Epidermal melanocyte (primary cell): ENCODE results near the gene TRABD2A.
A peak's percentile ranks its signal among the peaks of the same experiment; 100 is the strongest.

Source experiments
- DNase-seq: peaks from one replicate; pipeline ENCODE4 v3.0.0; 2011; ENCODE audit warnings: low spot score; ENCODE audit not compliant: insufficient read length

TRABD2A gene

GRCh38 chr2:84817239-84817655, 63.6 kb downstream of the TRABD2A start:
- no peak for DNase-seq

DNA sequence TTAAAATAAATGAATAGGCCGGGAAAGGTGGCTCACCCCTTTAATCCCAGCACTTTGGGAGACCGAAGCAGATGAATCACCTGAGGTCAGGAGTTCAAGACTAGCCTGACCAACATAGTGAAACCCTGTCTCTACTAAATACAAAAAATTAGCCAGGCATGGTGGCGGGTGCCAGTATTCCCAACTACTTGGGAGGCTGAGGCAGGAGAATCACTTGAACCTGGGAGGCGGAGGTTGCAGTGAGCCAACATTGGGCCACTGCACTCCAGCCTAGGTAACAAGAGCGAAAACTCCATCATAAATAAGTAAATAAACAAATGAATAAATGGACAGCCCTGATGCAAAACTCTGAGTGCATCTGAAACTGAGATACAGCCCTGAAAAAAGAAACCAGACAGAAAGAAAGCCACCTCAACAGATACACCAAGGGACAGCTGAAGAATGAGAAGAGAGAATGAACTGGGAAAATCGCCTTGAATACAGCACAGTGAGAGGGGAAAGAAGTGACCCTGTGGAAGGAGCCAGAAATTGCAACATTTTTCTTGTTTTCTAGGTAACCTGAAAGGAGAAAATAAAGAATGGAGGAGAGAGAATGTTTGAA, 64.4 kb downstream of the TRABD2A start:
- no peak for DNase-seq

DNA sequence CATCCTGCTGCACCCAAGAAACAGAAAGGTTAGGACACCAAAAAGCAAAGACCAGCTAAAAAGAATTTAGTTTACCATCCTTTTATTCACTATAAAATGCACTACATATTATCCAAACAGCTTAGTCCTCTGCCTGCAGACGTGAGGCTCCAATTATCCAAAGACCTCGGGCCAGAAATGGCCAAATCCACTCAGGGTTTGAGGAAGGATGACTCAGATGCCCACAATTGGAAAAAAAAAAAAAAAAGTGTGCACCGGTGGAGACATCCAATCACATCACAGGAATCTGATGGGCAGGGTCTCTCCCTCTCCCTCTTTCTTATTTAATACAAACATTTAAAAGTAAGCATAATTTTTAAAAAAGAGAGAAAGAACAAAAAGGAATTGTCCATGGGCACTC, 65.7 kb downstream of the TRABD2A start:
- no peak for DNase-seq

DNA sequence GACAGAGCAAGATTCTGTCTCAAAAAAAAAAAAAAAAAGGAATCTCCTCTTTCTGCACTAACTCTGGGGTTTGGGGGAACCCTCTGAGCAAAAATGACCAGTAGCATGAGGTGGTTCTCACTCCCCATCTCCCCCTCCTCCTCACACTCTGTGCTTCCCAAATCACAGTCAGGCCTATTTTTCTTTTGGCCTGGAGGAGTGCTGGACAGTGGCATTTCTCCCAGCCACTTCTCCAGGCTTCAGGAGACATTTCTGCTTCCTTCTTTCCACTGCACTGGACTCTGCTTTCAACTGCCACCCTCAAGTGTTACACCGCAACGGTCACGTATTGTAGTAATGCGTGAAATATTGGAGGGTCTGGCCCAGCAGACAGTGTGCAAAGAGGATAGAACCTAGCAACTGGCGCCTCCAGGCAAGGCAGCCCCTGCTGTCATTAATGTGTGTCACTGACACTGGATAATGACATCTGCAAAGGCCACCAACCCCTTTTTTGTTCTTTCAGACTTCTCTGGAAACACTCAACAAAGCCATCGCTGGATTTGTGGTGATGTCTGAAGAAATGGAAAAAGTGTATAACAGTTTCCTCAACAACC, 68.9 kb downstream of the TRABD2A start:
- DNase-seq, result no peak

DNA sequence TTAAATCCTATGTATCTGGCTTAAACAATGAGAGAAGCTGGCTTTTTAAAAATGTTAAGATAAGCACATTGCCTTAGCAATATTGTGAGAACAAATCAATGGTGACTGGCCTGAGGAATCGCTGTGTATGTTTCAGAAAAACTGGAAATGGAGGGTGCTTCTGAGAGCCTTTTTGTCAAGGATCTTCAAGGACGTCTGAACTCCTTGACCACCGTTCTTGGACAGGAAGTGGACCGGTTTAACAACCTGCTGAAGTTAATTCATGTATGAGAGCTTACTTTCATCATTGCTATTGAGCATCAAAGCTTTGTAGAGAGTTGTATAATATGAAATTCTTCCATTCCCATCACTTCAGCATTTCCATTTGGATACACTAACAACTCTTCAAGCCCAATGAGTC, 72.6 kb downstream of the TRABD2A start:
- DNase-seq, result no peak

DNA sequence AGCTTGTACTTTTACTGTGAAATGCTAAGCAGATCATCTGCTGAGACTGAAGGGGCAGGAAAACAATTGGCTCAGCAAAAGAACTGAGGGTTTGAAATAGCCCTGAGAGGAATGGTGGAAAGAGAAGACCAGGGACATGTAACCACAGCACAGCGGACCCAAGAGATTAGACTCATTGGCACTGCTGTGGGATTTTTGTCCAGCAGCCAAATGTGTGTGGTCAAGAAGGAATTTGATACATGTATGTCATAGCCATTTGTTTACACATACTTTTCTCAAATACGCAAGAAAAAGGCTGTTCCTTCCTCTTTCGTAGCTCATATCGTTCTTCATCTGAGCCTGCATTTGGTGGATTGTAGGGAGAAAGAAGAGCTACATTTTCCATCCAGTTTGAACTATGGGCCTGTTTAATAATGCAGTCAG, 73.8 kb downstream of the TRABD2A start:
- peak; percentile 58 for DNase-seq

DNA sequence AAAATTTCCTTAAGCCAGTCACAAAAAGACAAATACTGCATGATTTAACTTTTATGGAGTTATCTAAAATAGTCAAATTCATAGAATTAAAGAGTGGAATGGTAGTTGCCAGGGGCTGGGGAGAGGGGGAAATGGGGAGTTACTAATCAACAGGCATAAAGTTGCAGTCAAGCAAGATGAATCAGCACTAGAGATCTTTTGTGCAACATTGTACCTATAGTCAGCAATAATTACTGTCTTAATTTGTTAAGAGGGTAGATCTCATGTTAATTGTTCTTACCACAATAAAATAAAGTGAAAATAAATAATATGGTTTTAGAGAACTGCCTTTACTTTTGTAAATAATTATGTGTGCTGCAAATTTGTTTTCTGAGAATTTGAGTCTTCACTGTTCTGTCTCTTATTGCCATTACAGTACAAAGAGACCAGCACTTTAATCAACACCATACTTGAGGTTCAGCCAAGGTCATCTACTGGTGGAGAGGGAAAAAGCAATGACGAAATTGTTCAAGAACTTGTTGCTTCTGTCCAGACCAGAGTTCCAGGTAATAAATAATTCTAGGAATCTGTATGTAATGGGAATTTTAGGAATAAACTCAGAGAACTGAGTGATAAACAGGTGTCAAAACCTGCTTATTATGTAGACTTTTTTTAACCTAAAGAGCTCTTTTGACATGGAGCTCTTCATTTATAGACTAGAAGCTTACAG, 75.5 kb downstream of the TRABD2A start:
- DNase-seq, result no peak

DNA sequence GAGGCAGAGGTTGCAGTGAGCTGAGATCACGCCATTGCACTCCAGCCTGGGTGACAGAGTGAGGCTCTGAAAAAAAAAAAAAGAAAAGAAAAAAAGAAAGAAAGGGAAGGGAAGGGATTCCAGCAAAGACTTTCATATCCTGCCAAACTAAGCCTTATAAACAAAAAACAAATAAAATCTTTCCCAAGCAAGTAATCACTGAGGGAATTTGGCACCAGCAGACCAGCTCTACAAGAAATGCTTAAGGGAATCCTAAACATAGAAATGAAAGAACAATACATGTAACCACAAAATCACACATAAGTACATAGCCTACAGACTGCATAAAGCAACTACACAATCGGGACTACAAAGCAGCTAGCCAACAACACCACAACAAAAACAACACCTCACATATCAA, 79.1 kb downstream of the TRABD2A start:
- DNase-seq, result no peak

GRCh38 chr2:84800194-84800805, 80.6 kb downstream of the TRABD2A start:
- no peak for DNase-seq

DNA sequence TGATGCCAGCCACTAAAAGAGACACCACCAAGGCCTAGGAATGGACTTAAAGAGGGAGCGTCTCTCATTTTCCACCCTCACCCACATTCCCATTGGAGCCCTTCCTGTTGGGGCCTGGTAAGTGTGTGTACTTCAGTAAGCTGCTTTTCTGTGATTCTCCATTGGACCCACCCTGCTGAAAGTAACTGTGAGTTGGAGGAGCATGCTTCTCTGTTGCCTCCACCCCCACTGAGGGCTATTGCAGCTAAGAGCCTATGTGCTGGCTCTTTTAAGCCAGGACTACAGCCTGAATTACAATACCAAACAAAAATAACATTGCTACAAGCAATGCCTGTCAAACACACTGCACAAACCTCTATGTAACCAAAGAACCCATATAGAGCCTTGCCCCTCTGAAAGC, 81.1 kb downstream of the TRABD2A start:
- DNase-seq, result no peak

DNA sequence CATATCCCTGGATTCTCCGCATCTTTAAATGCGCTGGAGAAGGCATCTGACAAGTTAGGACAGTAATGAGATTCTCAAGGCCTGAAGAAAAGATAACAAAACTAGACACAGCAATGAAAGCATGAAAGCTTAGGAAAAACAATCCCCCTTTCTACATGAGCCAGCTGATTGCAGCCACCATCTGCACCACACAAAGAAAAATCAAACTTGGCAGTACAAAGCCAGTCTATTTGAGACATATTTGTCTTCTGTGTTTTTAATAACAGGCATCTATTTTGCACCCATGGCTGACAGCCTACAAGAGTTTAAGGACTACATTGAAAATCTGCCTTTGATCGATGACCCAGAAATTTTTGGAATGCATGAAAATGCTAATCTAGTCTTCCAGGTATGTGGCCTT, 83.6 kb downstream of the TRABD2A start:
- DNase-seq, result no peak

DNA sequence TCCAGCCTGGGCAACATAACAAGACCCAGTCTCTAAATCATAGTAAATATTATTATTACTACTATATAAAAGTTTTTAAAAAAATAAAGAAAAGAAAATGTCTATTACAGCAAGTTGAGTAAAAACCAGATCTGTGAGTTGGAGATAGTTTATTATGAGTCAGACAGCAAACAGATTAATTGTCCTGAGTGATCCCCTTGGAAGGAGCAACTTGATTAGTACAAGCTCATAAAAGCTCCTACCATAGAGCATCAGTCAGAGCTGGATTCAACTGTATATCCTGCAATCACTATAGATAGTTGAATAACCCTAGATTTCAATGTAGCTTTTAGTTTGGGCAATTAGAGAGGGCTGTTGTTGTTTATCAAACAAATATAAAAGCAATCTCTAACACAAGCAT, 84.1 kb downstream of the TRABD2A start:
- DNase-seq, result no peak

- no peak for DNase-seq
Observed at GRCh38 chr2:84793641-84794040, 87.2 kb downstream of the TRABD2A start.

DNA sequence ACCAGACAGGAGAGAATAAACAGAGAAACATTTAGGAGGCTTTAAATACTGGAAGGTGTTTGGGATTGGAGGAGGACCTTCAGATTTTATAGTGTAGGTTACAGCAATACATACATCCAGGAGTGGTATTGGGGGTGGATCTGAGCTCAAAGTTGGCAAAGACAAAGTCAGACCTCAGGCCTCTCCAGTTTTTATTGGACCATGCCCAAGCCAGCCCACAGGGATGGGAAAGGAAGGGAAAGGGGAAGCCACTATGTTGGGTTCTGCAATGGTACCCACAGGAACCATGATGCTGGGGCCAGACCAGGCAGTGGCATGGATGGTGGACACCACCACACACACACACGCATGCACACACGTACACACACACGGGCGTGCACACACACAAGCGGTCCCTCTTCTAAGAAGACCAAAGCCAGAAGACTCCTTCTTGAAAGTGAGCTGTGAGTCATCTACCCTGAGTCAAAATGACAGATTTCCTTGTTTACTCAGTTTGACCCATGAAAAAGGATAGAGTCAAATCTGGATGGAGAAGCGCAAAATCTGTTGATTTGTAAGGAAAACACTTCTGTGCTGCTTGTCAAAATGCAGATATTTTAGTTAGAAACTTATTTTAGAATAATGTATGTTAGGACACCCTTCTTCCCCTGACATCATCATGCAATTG, 87.9 kb downstream of the TRABD2A start:
- no peak for DNase-seq

DNA sequence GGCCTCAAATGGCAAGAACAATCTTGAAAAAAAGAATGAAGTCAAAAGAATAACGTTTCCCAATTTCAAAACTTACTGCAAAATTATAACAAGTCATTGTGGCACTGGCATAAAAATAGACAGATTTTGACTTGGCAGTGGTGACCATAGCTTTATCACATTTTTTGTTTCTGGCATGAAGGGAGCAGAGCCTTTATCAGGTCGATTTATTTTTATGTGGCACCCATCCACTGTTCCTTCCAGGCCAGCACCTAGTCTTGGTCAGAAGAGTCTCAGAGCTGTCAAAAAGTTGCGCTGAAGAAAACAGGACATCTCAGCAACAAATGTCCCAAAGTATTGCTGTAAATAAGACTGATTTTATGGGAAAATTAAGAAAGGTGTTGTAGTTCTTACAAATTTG, 92.4 kb downstream of the TRABD2A start:
- no peak for DNase-seq

- DNase-seq, result no peak
Observed at GRCh38 chr2:84788027-84788426, 92.9 kb downstream of the TRABD2A start.

DNA sequence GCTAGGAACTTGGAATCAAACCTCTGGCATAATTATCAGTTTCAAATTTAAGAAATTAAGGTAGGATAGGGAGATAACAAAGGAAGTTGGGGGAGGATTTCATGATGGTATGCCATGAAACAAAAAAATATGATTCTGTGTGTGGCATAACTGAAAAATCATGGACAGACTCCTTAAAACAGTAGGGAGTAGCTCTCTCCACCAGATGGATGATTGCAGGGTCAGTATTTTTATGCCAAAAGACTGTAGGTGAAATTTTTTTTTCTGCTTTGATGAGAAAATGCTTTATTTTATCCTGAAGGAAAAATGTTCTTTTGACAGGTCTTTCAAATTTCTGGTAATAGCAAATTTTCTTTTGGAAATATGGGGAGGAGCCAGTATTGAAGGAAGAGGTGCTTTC, 94.3 kb downstream of the TRABD2A start:
- DNase-seq, result no peak

- no peak for DNase-seq
Observed at GRCh38 chr2:84785950-84786349, 94.9 kb downstream of the TRABD2A start.

- DNase-seq, result no peak
Observed at GRCh38 chr2:84782717-84783442, 98.0 kb downstream of the TRABD2A start.

DNA sequence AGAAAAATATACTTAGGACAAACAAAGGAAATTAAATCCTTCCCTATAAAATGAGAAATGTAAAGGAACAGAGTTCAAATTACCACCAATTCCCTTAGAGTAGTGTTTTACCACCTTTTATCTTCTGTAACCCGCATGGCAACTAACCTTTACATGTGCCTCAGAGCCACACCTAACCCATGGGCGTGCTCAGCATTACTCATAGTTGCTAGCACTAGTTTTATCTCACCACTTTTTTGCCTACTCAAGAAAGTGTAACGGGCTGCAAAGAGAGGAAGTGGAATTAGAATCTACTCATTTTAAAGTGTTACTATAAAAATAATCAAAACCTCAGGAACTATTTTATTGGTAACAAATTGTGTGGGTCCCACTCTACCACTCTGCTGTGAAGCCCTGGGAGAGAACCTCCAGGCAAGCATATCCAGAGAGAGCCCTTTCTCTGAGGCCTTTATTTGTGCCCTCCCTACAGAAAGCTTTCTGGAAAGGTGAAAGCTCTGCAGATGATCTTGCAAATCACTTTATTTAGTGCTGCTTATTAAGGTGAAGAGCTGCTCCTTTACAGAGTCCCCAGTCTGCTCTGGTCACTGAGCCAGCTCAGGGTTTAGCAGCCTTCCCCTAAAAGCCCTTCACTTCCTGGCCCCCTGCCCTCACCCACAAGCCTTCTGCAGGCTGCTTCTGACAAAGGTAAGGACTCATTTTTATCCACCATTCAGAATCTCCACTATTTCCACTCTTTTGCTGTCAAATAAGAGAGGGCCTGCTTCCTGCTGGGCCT, 98.8 kb downstream of the TRABD2A start:
- DNase-seq, result no peak

GRCh38 chr2:84779781-84780180, 101.1 kb downstream of the TRABD2A start:
- DNase-seq, result no peak
